ENCODE results near the gene TNFRSF18.

Gene TNFRSF18

GRCh38 chr1:1204425-1204920 lies 1.9 kb downstream of the TNFRSF18 start:
- DNase-seq (ENCODE audit: low read depth) = no peak
- H3K4me3 ChIP-seq (ENCODE audit: low read depth, low read length) = no peak overlapping the region
- no peak for TF ChIP-seq CTCF (IDR thresholded peaks at IDR 0.05; ENCODE audit: control insufficient read depth, extremely low read depth, insufficient read depth)

GRCh38 chr1:1203561-1204424 lies 2.6 kb downstream of the TNFRSF18 start:
- DNase-seq (ENCODE audit: low read depth) = no peak
- no peak for TF ChIP-seq CTCF (IDR thresholded peaks at IDR 0.05; ENCODE audit: control insufficient read depth, extremely low read depth, insufficient read depth)
- H3K4me3 ChIP-seq (ENCODE audit: low read depth, low read length) = no peak overlapping the region

- TF ChIP-seq CTCF (IDR thresholded peaks at IDR 0.05; ENCODE audit: control insufficient read depth, extremely low read depth, insufficient read depth) = no peak
- H3K4me3 ChIP-seq (ENCODE audit: low read depth, low read length) = no peak overlapping the region
- DNase-seq (ENCODE audit: low read depth) = no peak
These were observed 3.4 kb downstream of the TNFRSF18 start for GRCh38 chr1:1202831-1203560.

GRCh38 chr1:1200876-1201810 lies 5.2 kb downstream of the TNFRSF18 start:
- no peak for DNase-seq (ENCODE audit: low read depth)
- no peak for TF ChIP-seq CTCF (IDR thresholded peaks at IDR 0.05; ENCODE audit: control insufficient read depth, extremely low read depth, insufficient read depth)
- H3K4me3 ChIP-seq (ENCODE audit: low read depth, low read length) = no peak overlapping the region

GRCh38 chr1:1199961-1200875 lies 6.2 kb downstream of the TNFRSF18 start:
- H3K4me3 ChIP-seq (ENCODE audit: low read depth, low read length) = no peak overlapping the region
- DNase-seq (ENCODE audit: low read depth) = no peak
- no peak for TF ChIP-seq CTCF (IDR thresholded peaks at IDR 0.05; ENCODE audit: control insufficient read depth, extremely low read depth, insufficient read depth)
